Breast epithelium (tissue), 3 donors: ENCODE results near the gene LEPROT.

Experiments
- CTCF ChIP-seq, 3 donors: fragments of 450-650 bp; IDR thresholded peaks; one replicate each; pipeline ENCODE4 v1.5.1; 2016 to 2017; ENCODE audit warnings: antibody characterized with exemption in 3 of 3, mild to moderate bottlenecking in 3 of 3, moderate library complexity in 3 of 3
- POLR2A ChIP-seq: fragments of 450-650 bp; IDR thresholded peaks from one replicate; pipeline ENCODE4 v1.6.1; 2016; ENCODE audit warnings: antibody characterized with exemption, mild to moderate bottlenecking, moderate library complexity
- POLR2AphosphoS5 ChIP-seq, 3 donors: sonication (generic); formaldehyde crosslinking; IDR thresholded peaks; one replicate each; pipeline ENCODE4 v1.6.1; 2017; ENCODE audit warnings: antibody characterized with exemption in 3 of 3

GRCh38 chr1:65442442-65442841 lies 22.0 kb downstream of the LEPROT start:
- TF ChIP-seq CTCF (IDR thresholded peaks at IDR 0.05) (no peak), POLR2A (no peak), POLR2AphosphoS5 (IDR thresholded peaks at IDR 0.05) (no peak)
